NOMO-1 treated with dmso at 0.1 percent for 144 hours (cell line): ENCODE results near the gene SMIM24.
"Not testable (repeated sequence)": the region's sequence is repeated elsewhere in the genome, so short reads cannot be mapped to it uniquely, and the experiment has no call there.

Experiments
- DNase-seq: peaks from one replicate; lab custom pipeline; 2025; ENCODE audit not compliant: unreplicated experiment; lab: John Stamatoyannopoulos, UW

SMIM24 gene

DNA sequence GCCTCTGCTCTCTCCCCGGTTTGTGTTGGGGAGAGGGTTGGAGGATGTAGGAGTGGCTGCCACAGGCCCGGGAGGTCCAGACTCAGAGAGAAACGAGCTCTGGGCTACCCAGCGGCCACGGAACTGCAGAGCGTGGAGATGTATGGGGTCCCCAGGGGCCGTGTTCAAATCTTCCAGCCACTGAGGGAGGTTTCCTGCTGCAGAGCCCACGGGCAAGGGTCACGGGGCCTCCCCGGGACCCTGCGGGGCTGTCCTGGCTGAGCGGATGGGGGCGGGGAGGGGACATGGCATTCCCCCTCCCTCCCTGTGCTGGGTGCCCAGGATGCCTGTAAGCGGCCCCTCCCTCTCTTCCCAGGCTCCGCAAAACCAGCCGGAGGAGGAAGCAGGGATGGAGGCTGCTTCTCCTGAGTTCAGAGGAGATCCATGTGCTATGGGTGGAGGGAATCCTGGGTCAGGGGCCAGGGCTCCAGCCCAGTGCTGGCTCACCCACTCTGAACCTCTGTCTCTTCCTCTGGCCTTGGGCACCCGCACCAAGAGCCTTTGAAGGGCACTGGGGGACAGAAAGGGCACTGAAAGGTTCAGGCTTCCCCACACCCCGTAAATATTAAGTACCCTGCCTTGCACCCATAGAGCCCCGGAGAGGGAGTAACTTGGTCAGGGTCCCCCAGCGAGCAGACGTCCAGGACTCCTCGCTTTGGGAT is 22.6 kb downstream of the SMIM24 start:
- DNase-seq = no peak

DNA sequence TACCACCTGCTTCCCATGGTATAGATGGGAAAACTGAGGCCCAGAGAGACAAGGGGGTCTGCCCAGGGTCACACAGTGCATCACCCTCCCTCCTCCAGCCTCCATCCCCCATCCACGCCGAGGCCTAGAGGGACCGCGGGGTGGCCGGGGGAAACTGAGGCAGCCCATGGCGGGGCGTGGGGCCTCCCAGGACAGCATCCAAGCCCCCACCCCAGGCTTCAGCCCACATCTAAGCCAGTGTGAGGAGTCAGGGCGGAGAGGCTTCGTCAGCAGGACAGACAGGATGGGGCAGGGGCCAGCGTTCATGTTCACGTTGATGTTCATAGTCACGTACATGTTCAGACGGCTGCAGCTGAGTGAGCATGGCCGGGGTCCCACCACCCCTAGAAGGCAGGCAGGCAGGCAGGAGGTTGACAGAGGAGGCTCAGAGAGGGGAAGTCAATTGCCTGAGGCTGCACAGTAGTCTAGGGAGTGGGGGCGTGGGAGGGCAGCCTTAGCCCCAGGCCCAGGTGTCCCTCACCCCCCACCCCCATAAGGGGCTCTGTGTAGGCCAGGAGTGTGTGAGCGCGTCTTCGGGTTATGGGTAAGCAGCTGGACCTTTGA is 23.3 kb downstream of the SMIM24 start:
- DNase-seq = no peak

- DNase-seq = no peak
Observed at GRCh38 chr19:3455960-3456601, 24.2 kb downstream of the SMIM24 start.

DNA sequence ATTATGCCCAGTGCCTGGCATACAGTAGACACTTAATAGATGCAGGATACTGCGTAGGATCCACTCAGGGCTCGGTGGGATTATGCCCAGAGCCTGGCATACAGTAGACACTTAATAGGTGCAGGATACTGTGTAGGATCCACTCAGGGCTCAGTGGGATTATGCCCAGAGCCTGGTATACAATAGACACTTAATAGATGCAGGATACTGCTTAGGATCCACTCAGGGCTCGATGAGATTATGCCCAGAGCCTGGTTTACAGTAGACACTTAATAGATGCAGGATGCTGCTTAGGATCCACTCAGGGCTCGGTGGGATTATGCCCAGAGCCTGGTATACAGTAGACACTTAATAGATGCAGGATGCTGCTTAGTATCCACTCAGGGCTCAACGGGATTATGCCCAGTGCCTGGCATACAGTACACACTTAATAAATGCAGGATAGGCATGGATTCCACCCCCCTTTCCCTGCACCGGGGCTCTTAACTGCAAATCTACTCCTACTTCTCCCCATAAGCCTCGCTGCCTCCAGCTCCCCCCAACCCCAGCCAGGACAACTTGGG is 24.9 kb downstream of the SMIM24 start:
- no peak for DNase-seq

DNA sequence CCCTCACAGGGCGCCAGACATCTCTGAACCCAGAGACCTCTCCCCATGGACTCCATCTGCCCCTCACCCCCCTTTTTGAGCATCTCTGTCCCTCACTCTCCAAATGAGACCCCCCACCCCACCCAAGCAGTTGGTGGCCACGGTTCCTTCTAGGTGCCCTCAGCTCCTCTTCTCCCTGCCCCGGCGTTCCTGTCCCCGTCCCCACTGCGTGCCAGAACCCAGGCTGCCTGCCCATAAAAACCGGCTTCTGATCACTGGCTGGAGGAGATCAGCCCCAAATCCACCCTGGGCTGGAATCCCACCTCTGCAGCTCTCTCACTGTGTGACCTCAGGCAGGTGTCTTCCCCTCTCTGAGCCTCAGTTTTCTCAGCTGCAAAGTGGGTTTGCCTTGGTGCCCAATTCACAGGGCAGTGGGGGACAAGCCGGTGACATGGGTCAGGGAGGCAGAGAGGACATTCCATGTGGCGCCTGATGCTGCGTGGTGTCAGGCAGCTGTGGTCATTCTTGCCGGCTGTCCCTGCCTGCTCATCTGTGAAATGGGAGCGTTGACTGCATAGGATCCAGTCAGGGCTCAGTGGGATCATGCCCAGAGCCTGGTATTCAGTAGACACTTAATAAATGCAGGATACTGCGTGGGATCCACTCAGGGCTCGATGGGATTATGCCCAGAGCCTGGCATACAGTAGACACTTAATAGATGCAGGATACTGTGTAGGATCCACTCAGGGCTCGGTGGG is 25.5 kb downstream of the SMIM24 start:
- no peak for DNase-seq

GRCh38 chr19:3453840-3454239 is 26.5 kb downstream of the SMIM24 start:
- DNase-seq = no peak

GRCh38 chr19:3452942-3453214 is 27.4 kb downstream of the SMIM24 start:
- not testable (repeated sequence) for DNase-seq

DNA sequence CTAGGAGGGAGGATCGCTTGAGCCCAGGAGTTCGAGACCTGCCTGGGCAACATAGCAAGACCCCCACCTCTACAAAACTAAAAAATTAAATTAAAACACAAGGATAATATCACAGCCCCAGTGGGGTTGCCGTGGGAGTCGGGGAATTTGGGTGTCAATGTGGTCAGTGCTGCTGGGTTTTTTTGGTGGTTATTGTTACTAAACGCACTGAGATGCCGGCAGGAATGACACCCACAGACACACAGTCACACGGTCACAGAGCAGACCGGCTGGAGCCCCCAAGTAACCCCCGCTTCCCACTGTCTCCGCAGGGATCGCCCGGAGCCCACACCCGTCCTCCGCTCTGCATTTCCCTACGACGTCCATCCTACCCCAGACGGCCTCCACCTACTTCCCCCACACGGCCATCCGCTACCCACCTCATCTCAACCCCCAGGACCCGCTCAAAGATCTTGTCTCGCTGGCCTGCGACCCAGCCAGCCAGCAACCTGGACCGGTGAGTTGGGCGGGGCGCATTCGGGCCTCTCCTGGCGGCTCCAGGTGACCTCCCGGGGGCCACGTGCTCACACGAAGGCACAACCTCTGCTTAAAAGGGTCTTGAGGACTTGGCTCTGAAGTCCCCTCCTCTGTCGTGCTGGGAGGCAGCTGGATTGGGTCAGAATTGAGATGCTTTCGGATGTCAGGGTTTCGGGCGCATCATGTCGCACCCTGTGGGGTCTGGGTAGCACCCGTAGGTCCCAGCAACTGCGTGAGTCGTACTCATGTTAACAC is 28.0 kb downstream of the SMIM24 start:
- no peak for DNase-seq

DNA sequence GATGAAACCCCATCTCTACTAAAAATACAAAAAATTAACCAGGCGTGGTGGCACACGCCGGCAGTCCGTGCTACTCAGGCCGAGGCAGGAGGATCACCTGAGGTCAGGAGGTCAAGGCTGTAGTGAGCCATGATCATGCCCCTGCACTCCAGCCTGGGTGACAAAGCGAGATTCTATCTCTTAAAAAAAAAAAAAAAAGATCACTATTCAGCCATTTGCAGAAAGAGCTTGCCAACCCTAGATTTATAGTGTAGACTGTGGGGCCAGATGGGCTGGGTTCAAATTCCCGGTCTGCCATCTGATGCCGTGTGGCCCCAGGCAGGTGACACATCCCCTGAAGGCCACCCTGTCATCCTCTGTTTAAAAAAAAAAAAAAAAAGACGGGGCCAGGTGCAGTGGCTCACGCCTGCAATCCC is 28.9 kb downstream of the SMIM24 start:
- no peak for DNase-seq

- no peak for DNase-seq
Observed at GRCh38 chr19:3450796-3451411, 29.4 kb downstream of the SMIM24 start.

DNA sequence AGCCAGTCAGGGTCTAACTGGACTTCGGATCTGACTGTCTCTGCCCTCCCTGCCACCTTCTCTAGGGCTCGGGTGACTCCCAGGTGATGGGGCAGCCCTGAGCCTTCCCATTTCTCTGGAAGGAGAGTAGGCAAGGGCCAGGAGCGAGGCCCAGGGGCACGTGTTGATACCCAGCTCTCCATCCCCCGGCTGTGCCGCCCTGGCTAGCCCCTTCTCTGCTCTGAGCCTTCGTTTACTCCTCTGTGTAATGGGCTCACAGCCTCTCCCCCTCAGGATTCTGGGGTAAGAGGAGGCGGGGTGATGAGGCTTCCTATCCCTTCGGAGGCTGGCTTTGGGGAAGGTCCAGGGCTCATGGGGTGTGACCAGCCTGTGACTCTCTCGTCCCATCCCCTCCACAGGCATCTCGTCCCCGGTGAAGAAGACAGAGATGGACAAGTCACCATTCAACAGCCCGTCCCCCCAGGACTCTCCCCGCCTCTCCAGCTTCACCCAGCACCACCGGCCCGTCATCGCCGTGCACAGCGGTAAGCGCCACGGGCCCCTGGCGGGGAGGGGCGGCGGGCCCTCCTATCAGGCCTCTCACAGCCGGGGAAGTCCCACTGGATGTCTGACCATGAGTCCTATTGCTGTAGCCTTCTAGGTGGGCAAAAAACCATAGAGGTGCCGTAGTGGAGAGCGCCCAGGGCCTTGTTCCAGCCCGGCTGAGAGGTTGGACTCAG is 31.6 kb downstream of the SMIM24 start:
- no peak for DNase-seq

GRCh38 chr19:3446657-3447056 is 33.7 kb downstream of the SMIM24 start:
- not testable (repeated sequence) for DNase-seq

GRCh38 chr19:3444695-3445234 is 35.6 kb downstream of the SMIM24 start:
- DNase-seq = no peak

DNA sequence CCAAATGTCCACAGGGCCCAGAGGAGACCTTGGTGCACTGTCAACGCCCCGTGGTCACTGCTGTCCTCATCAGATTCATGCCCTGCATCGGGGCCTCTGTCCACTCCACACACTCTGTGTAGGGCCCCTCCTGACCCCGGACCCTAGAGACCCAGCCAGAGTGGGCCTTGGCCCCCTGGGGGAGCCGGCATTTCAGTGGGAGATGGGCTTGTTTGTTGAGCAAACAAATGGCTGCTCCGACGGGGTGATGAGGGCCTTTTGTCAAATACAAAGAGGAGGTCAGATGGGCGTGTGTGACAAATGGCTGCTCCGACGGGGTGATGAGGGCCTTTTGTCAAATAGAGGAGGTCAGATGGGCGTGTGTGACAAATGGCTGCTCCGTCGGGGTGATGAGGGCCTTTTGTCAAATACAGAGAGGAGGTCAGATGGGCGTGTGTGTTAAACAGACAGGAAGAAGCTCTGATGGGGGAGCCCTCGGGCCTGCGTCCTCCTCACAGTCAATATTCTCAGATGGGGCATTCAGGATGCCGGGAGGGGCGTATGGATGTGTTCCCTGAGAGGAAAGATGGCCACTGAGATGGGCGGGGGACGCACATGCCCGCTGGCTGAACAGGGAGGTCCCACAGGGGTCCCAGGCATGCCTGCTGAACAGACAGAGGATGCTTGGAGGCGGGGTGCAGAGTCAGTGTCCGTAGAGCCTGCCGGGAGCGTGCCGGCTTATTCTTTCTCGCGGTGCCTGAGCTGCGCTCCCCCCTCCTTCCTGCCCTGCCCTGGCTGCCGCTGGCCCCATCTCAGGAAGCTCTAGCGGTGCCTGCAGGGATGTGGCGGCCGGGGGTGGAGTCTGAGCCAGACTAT is 36.3 kb downstream of the SMIM24 start:
- DNase-seq = no peak

- DNase-seq = no peak
Observed at GRCh38 chr19:3442487-3443071, 37.7 kb downstream of the SMIM24 start.

- no peak for DNase-seq
Observed at GRCh38 chr19:3441986-3442329, 38.4 kb downstream of the SMIM24 start.

GRCh38 chr19:3441089-3441985 is 39.0 kb downstream of the SMIM24 start:
- no peak for DNase-seq
